ENCODE measurements around the gene NLRP5.
A peak's percentile ranks its signal among the peaks of the same experiment; 100 is the strongest.

- TF ChIP-seq CTCF (IDR thresholded peaks at IDR 0.05) (no peak), SIN3A (IDR thresholded peaks at IDR 0.05; ENCODE audit: borderline replicate concordance, insufficient read depth, low read depth, low read length) (no peak), REST (IDR thresholded peaks at IDR 0.05; ENCODE audit: insufficient read depth in 1 of 2, low read depth in 2 of 2, low read length in 1 of 2) (0 out of 4 replicates have a peak, but pooled peaks of 1 of the 2 experiments have one; percentile 28), POLR2AphosphoS5 (IDR thresholded peaks at IDR 0.05; ENCODE audit: low read depth, low read length) (no peak), TCF7L2 (IDR thresholded peaks at IDR 0.05; ENCODE audit: low read depth, low read length) (no peak)
These were observed 120.4 kb downstream of the NLRP5 start for GRCh38 chr19:56106993-56107392.
